ENCODE data around the gene LRCH2. TPM values are rescaled to one million over a fixed set of nuclear protein-coding genes. Genes with fewer than 3 reads are reported as not detected.

LRCH2 gene
- total RNA-seq, 1 experiment from 2014 or later, result 0.11 TPM

GRCh38 chrX:115134382-115134781 lies 99.5 kb downstream of the LRCH2 start:
- H3F3A ChIP-seq (ENCODE audit: low read length, unreplicated experiment), result no peaks in the 10 kb centered on the region
- H3K4me2 ChIP-seq (ENCODE audit: low read length), result no peak overlapping the region
- intact Hi-C loops (cut with micrococcal nuclease), result no loop called here
- H3K79me2 ChIP-seq (ENCODE audit: low read length), result no peaks in the 10 kb centered on the region
- H2AFZ ChIP-seq (ENCODE audit: low read length), result no peak overlapping the region
- H3K27me3 ChIP-seq (ENCODE audit: low read length), result no peaks in the 10 kb centered on the region
- no TSS peak for BruUV-seq (replicated peaks)
- H3K4me3 ChIP-seq (ENCODE audit: low read length), result no peak overlapping the region
- ChIA-PET CTCF (no interaction called here), POLR2A (ENCODE audit: unreplicated experiment) (no interaction called here)
- H3K27ac ChIP-seq (ENCODE audit: low read length), result no peak overlapping the region
- no peaks in the 10 kb centered on the region for H3K36me3 ChIP-seq (ENCODE audit: low read depth, low read length)
- H3K9me2 ChIP-seq (replicated peaks; ENCODE audit: low read length), result no peaks in the 10 kb centered on the region
- no peaks in the 10 kb centered on the region for H4K20me1 ChIP-seq (ENCODE audit: low read length)
- H3K4me1 ChIP-seq (ENCODE audit: insufficient read depth, low read length), result 0 out of 2 replicates have a peak, but pooled peaks cover 5% of the 10 kb centered on the region
- TF ChIP-seq, protein P1, sequence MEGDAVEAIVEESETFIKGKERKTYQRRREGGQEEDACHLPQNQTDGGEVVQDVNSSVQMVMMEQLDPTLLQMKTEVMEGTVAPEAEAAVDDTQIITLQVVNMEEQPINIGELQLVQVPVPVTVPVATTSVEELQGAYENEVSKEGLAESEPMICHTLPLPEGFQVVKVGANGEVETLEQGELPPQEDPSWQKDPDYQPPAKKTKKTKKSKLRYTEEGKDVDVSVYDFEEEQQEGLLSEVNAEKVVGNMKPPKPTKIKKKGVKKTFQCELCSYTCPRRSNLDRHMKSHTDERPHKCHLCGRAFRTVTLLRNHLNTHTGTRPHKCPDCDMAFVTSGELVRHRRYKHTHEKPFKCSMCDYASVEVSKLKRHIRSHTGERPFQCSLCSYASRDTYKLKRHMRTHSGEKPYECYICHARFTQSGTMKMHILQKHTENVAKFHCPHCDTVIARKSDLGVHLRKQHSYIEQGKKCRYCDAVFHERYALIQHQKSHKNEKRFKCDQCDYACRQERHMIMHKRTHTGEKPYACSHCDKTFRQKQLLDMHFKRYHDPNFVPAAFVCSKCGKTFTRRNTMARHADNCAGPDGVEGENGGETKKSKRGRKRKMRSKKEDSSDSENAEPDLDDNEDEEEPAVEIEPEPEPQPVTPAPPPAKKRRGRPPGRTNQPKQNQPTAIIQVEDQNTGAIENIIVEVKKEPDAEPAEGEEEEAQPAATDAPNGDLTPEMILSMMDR (conservative IDR thresholded peaks at IDR 0.05; ENCODE audit: low read depth, low read length), result no peak
- TF ChIP-seq EZH2phosphoT487 (IDR thresholded peaks at IDR 0.05; ENCODE audit: borderline replicate concordance, low read length) (no peak), EZH2 (IDR thresholded peaks at IDR 0.05; ENCODE audit: low read length, unreplicated experiment) (no peak)
- DNase-seq (no peak), ATAC-seq (no peak)
- no peak overlapping the region for H3K9ac ChIP-seq (ENCODE audit: low read length)
- H3K9me3 ChIP-seq (ENCODE audit: low read length), result no peaks in the 10 kb centered on the region

DNA sequence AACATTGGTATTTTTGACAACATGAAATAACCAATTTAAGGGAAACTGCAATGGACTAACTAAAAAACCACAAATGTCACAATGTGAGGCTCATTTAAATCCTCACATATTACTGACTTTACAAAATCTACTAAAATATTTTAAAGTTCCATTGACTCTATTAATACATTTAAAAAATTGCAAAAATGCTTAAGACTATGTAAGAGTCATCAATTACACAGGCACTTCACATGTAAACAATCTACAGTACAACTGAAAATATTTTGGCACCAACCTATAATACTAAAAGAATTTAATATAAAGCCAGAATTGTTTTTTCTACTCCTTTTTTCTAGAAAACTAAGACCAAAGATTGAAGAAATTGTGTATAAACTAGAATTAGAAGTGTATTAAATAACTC lies 121.5 kb downstream of the LRCH2 start:
- POLR2A ChIA-PET (ENCODE audit: unreplicated experiment), result no interaction called here
- H3F3A ChIP-seq (ENCODE audit: low read length, unreplicated experiment), result no peaks in the 10 kb centered on the region
- no peak overlapping the region for H3K4me2 ChIP-seq (ENCODE audit: low read length)
- no peaks in the 10 kb centered on the region for H3K79me2 ChIP-seq (ENCODE audit: low read length)
- no peaks in the 10 kb centered on the region for H4K20me1 ChIP-seq (ENCODE audit: low read length)
- no peak overlapping the region for H2AFZ ChIP-seq (ENCODE audit: low read length)
- H3K27ac ChIP-seq (ENCODE audit: low read length), result no peak overlapping the region
- no peaks in the 10 kb centered on the region for H3K9me3 ChIP-seq (ENCODE audit: low read length)
- no TSS peak for BruUV-seq (replicated peaks)
- intact Hi-C loops (cut with micrococcal nuclease), result no loop called here
- no peaks in the 10 kb centered on the region for H3K9me2 ChIP-seq (replicated peaks; ENCODE audit: low read length)
- H3K27me3 ChIP-seq (ENCODE audit: low read length), result no peaks in the 10 kb centered on the region
- no peak overlapping the region for H3K9ac ChIP-seq (ENCODE audit: low read length)
- TF ChIP-seq EZH2phosphoT487 (IDR thresholded peaks at IDR 0.05; ENCODE audit: borderline replicate concordance, low read length), result no peak
- no peak for TF ChIP-seq EZH2 (IDR thresholded peaks at IDR 0.05; ENCODE audit: low read length, unreplicated experiment)
- TF ChIP-seq, protein P1 (conservative IDR thresholded peaks at IDR 0.05; ENCODE audit: low read depth, low read length), result no peak
- CTCF ChIA-PET, result no interaction called here
- no peaks in the 10 kb centered on the region for H3K4me1 ChIP-seq (ENCODE audit: insufficient read depth, low read length)
- H3K36me3 ChIP-seq (ENCODE audit: low read depth, low read length), result no peaks in the 10 kb centered on the region
- H3K4me3 ChIP-seq (ENCODE audit: low read length), result no peak overlapping the region
- ATAC-seq (no peak), DNase-seq (no peak)

DNA sequence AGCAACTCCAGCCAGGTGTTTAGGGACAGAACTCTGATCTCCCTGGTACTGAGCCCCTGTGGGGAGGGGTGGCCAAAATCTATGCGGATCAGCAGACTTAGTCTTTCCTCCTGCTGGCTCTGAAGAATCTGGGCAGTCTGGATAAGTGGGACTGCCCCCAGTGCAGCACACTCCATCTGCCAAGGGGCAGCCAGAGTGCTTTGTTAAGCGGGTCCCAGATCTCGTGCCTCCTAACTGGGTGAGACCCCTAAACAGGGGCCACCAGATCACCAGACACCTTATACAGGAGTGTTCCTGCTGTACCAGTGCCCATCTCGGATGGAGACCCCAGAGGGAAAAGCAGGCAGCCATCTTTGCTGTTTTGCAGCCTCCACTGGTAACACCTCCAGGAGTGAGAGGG lies 135.0 kb downstream of the LRCH2 start:
- ChIA-PET CTCF (no interaction called here), POLR2A (ENCODE audit: unreplicated experiment) (no interaction called here)
- ATAC-seq, result no peak

More for the DNA sequence above, 135.0 kb downstream of the LRCH2 start:
- no TSS peak for BruUV-seq (replicated peaks)
- no peaks in the 10 kb centered on the region for H3F3A ChIP-seq (ENCODE audit: low read length, unreplicated experiment)
- no peak overlapping the region for H2AFZ ChIP-seq (ENCODE audit: low read length)
- no peak overlapping the region for H3K4me3 ChIP-seq (ENCODE audit: low read length)
- DNase-seq, result no peak
- no peaks in the 10 kb centered on the region for H3K4me1 ChIP-seq (ENCODE audit: insufficient read depth, low read length)
- no peak overlapping the region for H3K9ac ChIP-seq (ENCODE audit: low read length)
- no peaks in the 10 kb centered on the region for H3K27me3 ChIP-seq (ENCODE audit: low read length)
- H4K20me1 ChIP-seq (ENCODE audit: low read length), result no peaks in the 10 kb centered on the region
- H3K36me3 ChIP-seq (ENCODE audit: low read depth, low read length), result no peaks in the 10 kb centered on the region
- no peaks in the 10 kb centered on the region for H3K9me2 ChIP-seq (replicated peaks; ENCODE audit: low read length)
- TF ChIP-seq EZH2phosphoT487 (IDR thresholded peaks at IDR 0.05; ENCODE audit: borderline replicate concordance, low read length), result no peak
- TF ChIP-seq EZH2 (IDR thresholded peaks at IDR 0.05; ENCODE audit: low read length, unreplicated experiment), result no peak
- TF ChIP-seq, protein P1 (conservative IDR thresholded peaks at IDR 0.05; ENCODE audit: low read depth, low read length), result no peak
- H3K27ac ChIP-seq (ENCODE audit: low read length), result no peak overlapping the region
- H3K4me2 ChIP-seq (ENCODE audit: low read length), result no peak overlapping the region
- intact Hi-C loops (cut with micrococcal nuclease), result no loop called here
- H3K79me2 ChIP-seq (ENCODE audit: low read length), result no peaks in the 10 kb centered on the region
- H3K9me3 ChIP-seq (ENCODE audit: low read length), result no peaks in the 10 kb centered on the region
